AG08395 (cell line): ENCODE data around the gene JAM3.

Source experiments
- DNase-seq: peaks from one replicate; pipeline ENCODE4 v3.0.0; 2012; ENCODE audit warnings: mixed read lengths, low spot score

Gene JAM3

DNA sequence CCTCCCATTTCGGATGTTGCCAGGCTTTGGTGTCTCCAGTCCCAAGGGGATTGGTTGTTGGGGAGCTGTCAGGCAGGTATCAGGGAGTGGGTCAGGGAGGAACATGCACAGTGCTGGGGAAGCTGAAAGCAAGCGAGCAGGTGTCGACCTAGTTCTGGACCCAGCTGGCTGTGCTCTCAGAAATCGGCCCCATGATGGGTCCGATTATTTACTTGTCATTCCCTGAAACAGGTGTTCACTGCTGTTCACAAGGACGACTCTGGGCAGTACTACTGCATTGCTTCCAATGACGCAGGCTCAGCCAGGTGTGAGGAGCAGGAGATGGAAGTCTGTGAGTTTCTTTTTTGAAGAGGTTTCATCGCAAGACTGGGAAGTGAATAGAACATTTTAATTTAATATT lies 76.8 kb downstream of the JAM3 start:
- DNase-seq = no peak

GRCh38 chr11:134146598-134146997 lies 77.7 kb downstream of the JAM3 start:
- DNase-seq = no peak

DNA sequence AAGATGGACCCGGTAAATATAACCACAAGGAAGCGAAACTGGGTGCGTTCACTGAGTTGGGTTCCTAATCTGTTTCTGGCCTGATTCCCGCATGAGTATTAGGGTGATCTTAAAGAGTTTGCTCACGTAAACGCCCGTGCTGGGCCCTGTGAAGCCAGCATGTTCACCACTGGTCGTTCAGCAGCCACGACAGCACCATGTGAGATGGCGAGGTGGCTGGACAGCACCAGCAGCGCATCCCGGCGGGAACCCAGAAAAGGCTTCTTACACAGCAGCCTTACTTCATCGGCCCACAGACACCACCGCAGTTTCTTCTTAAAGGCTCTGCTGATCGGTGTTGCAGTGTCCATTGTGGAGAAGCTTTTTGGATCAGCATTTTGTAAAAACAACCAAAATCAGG lies 80.5 kb downstream of the JAM3 start:
- DNase-seq = no peak

- no peak for DNase-seq
Observed at GRCh38 chr11:134150195-134150903, 81.5 kb downstream of the JAM3 start.

GRCh38 chr11:134151083-134151747 lies 82.3 kb downstream of the JAM3 start:
- no peak for DNase-seq

- no peak for DNase-seq
Observed at GRCh38 chr11:134152696-134153095, 83.8 kb downstream of the JAM3 start.

- DNase-seq = no peak
Observed at GRCh38 chr11:134153147-134153905, 84.5 kb downstream of the JAM3 start.

DNA sequence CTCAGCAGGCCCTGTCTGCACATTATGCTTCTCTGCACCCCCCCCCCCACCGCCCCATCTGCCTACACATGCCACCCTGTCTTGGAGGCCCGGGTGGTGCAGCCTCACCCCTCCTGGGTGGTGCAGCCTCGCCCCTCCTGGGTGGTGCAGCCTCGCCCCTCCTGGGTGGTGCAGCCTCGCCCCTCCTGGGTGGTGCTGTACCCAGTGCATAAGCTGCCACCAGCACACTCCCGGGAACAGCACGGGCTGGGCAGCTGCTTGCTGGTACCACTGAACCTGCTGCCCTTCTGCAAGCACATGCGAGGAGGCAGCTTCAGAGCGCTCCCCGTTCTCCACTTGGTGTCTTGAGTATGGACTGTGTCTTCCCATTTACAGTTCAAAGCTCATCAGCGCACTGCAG lies 85.6 kb downstream of the JAM3 start:
- DNase-seq = no peak

GRCh38 chr11:134155456-134155855 lies 86.6 kb downstream of the JAM3 start:
- no peak for DNase-seq

- no peak for DNase-seq
Observed at GRCh38 chr11:134155946-134156865, 87.3 kb downstream of the JAM3 start.

- no peak for DNase-seq
Observed at GRCh38 chr11:134157451-134157850, 88.6 kb downstream of the JAM3 start.

GRCh38 chr11:134158023-134158422 lies 89.2 kb downstream of the JAM3 start:
- no peak for DNase-seq

DNA sequence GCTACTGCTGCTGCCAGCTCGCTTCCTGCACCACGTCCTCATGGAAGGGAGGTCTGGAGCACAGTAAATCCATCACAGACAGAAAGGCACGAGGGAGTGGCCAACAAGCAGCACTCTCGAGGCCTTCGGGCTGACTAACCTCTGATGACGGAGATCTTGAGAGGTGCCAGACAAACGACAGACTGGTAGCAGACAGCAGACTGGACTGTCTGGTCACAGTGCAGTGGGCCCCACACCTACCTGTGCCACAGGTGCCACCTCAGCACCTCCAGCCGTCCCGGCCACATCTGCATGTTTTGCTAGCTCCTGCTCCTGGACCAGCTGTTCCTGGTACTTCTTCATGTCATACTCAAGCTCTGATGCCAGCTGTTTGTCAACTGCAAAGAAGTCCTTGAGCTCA lies 90.8 kb downstream of the JAM3 start:
- no peak for DNase-seq

- no peak for DNase-seq
Observed at GRCh38 chr11:134164490-134165370, 95.9 kb downstream of the JAM3 start.

DNA sequence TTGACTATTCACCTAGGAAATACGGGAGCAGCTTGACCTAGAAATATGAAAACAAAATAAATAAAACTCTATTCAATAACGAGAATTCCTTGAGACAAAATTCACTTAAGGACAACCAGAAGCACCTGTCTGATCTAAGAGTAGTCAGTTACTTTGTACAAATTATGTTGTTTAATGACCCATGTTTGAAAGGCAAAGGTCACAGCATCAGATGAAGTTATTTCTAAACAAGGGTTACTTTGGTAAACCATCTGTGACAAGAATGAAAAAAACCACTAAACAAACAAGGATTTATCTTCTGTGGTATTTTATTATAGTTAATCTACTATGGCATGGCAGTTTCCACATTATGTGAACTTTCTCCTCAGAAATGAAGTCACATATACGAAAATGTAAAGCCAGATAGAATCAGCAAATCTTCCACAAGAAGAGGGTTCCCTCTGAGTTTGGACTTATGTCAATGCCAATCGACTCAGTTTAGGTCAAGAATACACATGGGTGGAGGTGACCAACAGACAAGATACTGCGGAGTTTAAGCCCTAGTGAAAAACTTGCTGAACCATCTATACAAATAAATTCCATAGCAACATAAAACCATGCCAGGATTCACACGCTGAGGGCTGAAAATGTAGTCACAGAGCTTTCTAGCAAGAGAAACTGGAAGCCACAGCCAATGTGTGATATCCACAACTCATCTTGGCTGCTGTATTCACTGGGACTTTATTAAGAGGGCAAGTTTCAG lies 101.5 kb downstream of the JAM3 start:
- DNase-seq = no peak

- DNase-seq = peak; percentile 52
Observed at GRCh38 chr11:134170919-134171281, 102.0 kb downstream of the JAM3 start.

- DNase-seq = no peak
Observed at GRCh38 chr11:134171951-134172350, 103.1 kb downstream of the JAM3 start.

DNA sequence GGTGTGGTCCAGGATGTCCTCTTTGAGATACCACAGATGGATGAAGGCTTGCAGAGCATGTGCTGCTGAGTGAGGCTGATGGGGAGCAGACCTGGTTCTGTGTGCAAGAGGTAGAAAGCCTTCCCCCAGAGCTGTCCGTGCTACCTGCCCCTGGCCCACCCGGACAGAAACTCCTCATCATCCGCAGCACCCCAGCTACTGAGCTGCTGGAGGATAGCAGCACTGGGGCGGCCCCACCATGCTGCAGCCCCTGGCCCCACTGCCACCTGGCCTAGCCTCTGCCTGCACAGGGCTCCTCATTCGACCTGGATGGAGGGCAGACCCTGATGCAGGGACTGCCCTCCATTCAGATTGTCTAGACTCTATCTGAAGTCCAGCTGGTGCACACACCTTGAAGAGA lies 104.4 kb downstream of the JAM3 start:
- no peak for DNase-seq

DNA sequence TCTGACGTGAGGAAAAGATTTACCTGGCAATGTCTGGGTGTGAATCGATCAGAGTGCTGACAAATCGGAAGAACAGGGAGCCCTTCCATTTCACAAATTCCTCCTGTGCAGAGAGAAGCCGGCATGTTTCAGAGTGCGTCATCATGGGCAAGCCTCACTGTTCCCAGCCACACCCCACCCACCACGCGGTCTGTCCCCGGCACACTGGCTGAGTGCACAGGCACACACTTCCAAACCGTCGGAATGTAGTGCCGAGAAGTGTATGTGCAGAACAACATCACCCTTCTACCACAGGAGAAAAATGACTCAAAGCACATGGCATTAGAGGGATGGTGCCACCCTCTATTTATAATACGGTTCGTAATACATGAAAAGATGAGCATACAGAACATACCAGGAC lies 107.4 kb downstream of the JAM3 start:
- DNase-seq = no peak

- DNase-seq = no peak
Observed at GRCh38 chr11:134178032-134178674, 109.3 kb downstream of the JAM3 start.
